ENCODE results near the gene PAQR7. TPM values are rescaled to one million over a fixed set of nuclear protein-coding genes. Genes with fewer than 3 reads are reported as not detected.
A peak's percentile ranks its signal among the peaks of the same experiment; 100 is the strongest.

The PAQR7 gene
- total and polyA plus RNA-seq, 2 experiments from 2014 or later = 4.0 to 5.2 TPM

- no peak for TF ChIP-seq ZNF462 (CRISPR knock-in tag; IDR thresholded peaks at IDR 0.05)
- no peak for TF ChIP-seq JUNB (IDR thresholded peaks at IDR 0.05; ENCODE audit: unreplicated experiment)
- TF ChIP-seq STAT1 (IDR thresholded peaks at IDR 0.05; ENCODE audit: unreplicated experiment) = no peak
These were observed 22.2 kb upstream of the PAQR7 start (continued) for GRCh38 chr1:25897754-25898153.

GRCh38 chr1:25896266-25896665, 20.8 kb upstream of the PAQR7 start:
- Mint-ChIP-seq H3K27ac (no peak overlapping the region), H3K9me3 (no peaks in the 10 kb centered on the region), H3K4me3 (no peak overlapping the region), H3K27me3 (ENCODE audit: insufficient read depth, low read depth, poor library complexity) (peaks cover 8% of the 10 kb centered on the region), H3K4me1 (peaks cover 23% of the 10 kb centered on the region), H3K36me3 (ENCODE audit: low read depth) (peaks cover 39% of the 10 kb centered on the region)
- Histone ChIP-seq H3K27me3 (ENCODE audit: insufficient read depth) (no peaks in the 10 kb centered on the region), H3K36me3 (ENCODE audit: insufficient read depth) (peaks cover 29% of the 10 kb centered on the region), H3K27ac (ENCODE audit: low read depth) (peak overlapping the region; percentile 72), H2AFZ (no peak overlapping the region), H3K4me3 (no peak overlapping the region), H4K20me1 (replicated peaks; ENCODE audit: insufficient read depth) (peaks cover 22% of the 10 kb centered on the region), H3K4me1 (ENCODE audit: insufficient read depth) (peaks cover 13% of the 10 kb centered on the region), H3K9me2 (ENCODE audit: insufficient read depth) (no peaks in the 10 kb centered on the region), H3K79me2 (replicated peaks; ENCODE audit: insufficient read depth) (peaks cover 6% of the 10 kb centered on the region), H3F3A (replicated peaks; ENCODE audit: low read depth) (peaks cover 46% of the 10 kb centered on the region), H3K4me2 (no peak overlapping the region)
- TF ChIP-seq CREB1 (CRISPR knock-in tag; IDR thresholded peaks at IDR 0.05; ENCODE audit: low read depth) (no peak), ETS1 (IDR thresholded peaks at IDR 0.05) (no peak), ZNF114 (CRISPR knock-in tag; IDR thresholded peaks at IDR 0.05) (no peak), CTCF (conservative IDR thresholded peaks at IDR 0.05; ENCODE audit: low read depth in 2 of 2) (no peak), POLR2AphosphoS5 (IDR thresholded peaks at IDR 0.05; ENCODE audit: low read depth) (no peak)
- no peak for ATAC-seq
- no peak for DNase-seq (ENCODE audit: low spot score)

Data from GM23338 (cell line).